Loucy (cell line): ENCODE results near the gene SLX9.

ENCODE experiments used
- H2AFZ ChIP-seq: fragments of 200-600 bp; sonication (generic); 2 replicates; pipeline ENCODE4 v1.6.0; 2016; ENCODE audit warnings: antibody characterized with exemption, mild to moderate bottlenecking, low read length, moderate library complexity
- H3F3A ChIP-seq: fragments of 200-600 bp; 2 replicates; pipeline ENCODE4 v1.6.0; 2016; ENCODE audit warnings: antibody characterized with exemption, low read depth, mild to moderate bottlenecking
- H3K27me3 ChIP-seq: fragments of 200-600 bp; sonication (generic); 2 replicates; pipeline ENCODE4 v1.6.1; 2014; ENCODE audit warnings: low read length, mild to moderate bottlenecking; ENCODE audit not compliant: insufficient read depth, poor library complexity, severe bottlenecking
- H3K36me3 ChIP-seq: fragments of 200-600 bp; sonication (generic); 2 replicates; pipeline ENCODE4 v1.6.1; 2016; ENCODE audit warnings: low read length; ENCODE audit not compliant: insufficient read depth
- H3K4me1 ChIP-seq: fragments of 200-600 bp; sonication (generic); 2 replicates; pipeline ENCODE4 v1.5.1; 2014; ENCODE audit warnings: low read length, mild to moderate bottlenecking; ENCODE audit not compliant: insufficient read depth, poor library complexity, severe bottlenecking
- H3K4me2 ChIP-seq: fragments of 200-600 bp; sonication (generic); 2 replicates; pipeline ENCODE4 v1.6.0; 2014; ENCODE audit warnings: antibody characterized with exemption, low read length, low read depth, mild to moderate bottlenecking; ENCODE audit not compliant: poor library complexity, severe bottlenecking
- H3K4me3 ChIP-seq: fragments of 200-600 bp; sonication (generic); 2 replicates; pipeline ENCODE4 v1.5.1; 2014; ENCODE audit warnings: low read length, mild to moderate bottlenecking, mixed read lengths; ENCODE audit not compliant: poor library complexity, severe bottlenecking
- H3K79me2 ChIP-seq: fragments of 200-600 bp; sonication (generic); 2 replicates; pipeline ENCODE4 v1.6.1; 2014; ENCODE audit warnings: low read length; ENCODE audit not compliant: insufficient read depth
- H3K9ac ChIP-seq: fragments of 200-600 bp; sonication (generic); 2 replicates; pipeline ENCODE4 v1.6.0; 2014; ENCODE audit warnings: mild to moderate bottlenecking, low read depth, low read length, moderate library complexity; ENCODE audit not compliant: poor library complexity, severe bottlenecking
- H3K9me2 ChIP-seq: fragments of 200-600 bp; sonication (generic); replicated peaks from 2 replicates; pipeline ENCODE4 v1.6.1; 2016; ENCODE audit warnings: low read depth, low read length, mixed read lengths
- H3K9me3 ChIP-seq: fragments of 200-600 bp; sonication (generic); 2 replicates; pipeline ENCODE4 v1.6.1; 2014; ENCODE audit warnings: mild to moderate bottlenecking, antibody characterized with exemption, low read length, low read depth; ENCODE audit not compliant: insufficient read depth
- H4K20me1 ChIP-seq: fragments of 200-600 bp; sonication (generic); 2 replicates; pipeline ENCODE4 v1.6.0; 2014; ENCODE audit warnings: antibody characterized with exemption, low read length, mild to moderate bottlenecking; ENCODE audit not compliant: insufficient read depth, poor library complexity, severe bottlenecking
- EZH2phosphoT487 ChIP-seq: fragments of 200-600 bp; IDR thresholded peaks from 2 replicates; pipeline ENCODE4 v1.6.1; 2018; ENCODE audit warnings: antibody characterized with exemption, mild to moderate bottlenecking, moderate library complexity, borderline replicate concordance
- TF ChIP-seq, protein P1 (sequence below): fragments of 200-600 bp; sonication (generic); conservative IDR thresholded peaks from 2 replicates; pipeline ENCODE4 v1.5.1; 2014; ENCODE audit warnings: mild to moderate bottlenecking, antibody characterized with exemption, low read length

Gene SLX9

DNA sequence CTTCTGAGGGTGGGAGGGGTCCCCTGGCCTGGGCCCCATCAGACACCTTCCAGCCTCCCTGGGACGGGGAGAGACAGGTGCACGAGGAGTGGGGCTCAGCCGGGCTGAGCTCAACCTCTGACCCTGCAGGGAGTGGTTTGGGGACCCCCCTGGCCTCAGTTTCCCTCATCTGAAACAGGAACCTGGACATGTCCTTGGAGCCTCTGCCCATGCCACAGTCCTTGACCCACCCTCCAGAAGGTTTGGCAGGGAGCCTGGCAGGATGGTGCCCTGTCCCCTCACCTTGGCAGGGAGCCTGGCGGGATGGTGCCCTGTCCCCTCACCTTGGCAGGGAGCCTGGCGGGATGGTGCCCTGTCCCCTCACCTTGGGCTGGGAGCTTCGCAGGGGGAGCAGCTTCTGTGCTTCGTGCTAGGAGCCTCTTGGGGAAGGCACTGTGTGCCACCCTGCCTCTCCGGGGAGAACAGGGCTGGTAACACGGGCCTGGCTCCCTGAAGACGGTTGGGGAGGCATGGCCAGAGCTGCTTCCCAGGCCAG, 58.3 kb downstream of the SLX9 start:
- no peaks in the 10 kb centered on the region for H3K27me3 ChIP-seq
- no peak overlapping the region for H3K4me3 ChIP-seq
- no peaks in the 10 kb centered on the region for H3F3A ChIP-seq
- H3K4me1 ChIP-seq: no peaks in the 10 kb centered on the region
- no peak overlapping the region for H3K4me2 ChIP-seq
- no peaks in the 10 kb centered on the region for H4K20me1 ChIP-seq
- no peak overlapping the region for H2AFZ ChIP-seq
- no peak overlapping the region for H3K9ac ChIP-seq
- no peaks in the 10 kb centered on the region for H3K9me3 ChIP-seq
- H3K36me3 ChIP-seq: no peaks in the 10 kb centered on the region
- TF ChIP-seq EZH2phosphoT487: no peak
- TF ChIP-seq, protein P1, sequence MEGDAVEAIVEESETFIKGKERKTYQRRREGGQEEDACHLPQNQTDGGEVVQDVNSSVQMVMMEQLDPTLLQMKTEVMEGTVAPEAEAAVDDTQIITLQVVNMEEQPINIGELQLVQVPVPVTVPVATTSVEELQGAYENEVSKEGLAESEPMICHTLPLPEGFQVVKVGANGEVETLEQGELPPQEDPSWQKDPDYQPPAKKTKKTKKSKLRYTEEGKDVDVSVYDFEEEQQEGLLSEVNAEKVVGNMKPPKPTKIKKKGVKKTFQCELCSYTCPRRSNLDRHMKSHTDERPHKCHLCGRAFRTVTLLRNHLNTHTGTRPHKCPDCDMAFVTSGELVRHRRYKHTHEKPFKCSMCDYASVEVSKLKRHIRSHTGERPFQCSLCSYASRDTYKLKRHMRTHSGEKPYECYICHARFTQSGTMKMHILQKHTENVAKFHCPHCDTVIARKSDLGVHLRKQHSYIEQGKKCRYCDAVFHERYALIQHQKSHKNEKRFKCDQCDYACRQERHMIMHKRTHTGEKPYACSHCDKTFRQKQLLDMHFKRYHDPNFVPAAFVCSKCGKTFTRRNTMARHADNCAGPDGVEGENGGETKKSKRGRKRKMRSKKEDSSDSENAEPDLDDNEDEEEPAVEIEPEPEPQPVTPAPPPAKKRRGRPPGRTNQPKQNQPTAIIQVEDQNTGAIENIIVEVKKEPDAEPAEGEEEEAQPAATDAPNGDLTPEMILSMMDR: no peak
- H3K79me2 ChIP-seq: no peaks in the 10 kb centered on the region
- no peaks in the 10 kb centered on the region for H3K9me2 ChIP-seq

DNA sequence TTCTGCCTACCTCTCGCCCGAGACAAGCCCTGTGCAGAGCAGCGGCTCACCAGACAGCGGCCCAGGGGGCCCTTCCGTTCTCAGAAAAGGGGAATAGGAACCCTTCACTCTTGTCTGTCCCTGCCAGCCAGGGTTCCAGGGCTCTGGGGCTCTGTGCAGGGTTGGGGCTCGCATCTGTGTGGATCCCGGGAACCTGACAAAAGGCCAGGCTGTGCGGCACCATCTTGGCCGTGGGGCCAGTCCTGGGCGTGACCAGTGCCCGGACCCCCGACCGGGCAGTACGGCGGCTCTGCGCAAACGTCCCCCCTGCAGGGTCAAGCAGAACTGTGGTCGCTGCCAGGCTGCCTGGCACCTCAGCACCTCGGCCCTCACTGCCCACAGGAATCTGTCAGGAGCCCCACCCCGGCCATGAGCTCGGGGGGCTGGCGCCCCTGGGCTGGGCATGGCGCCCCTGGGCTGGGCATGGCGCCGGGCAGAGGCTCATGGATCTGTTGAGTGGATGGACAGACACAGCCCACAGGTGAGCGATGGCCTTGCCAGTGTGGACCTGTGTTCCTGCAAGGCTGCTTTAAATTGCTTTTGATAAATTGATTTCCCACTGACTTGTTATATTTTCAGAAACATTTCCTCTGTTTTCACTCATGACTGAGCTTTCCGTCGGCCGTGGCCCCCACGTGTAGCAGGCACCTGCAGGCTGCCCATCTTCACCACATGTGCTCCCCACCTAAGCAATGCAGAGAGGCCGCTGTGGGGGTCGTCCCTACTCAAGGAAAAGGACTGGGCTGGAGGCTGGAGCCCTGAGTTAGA, 59.0 kb downstream of the SLX9 start:
- no peaks in the 10 kb centered on the region for H3K4me1 ChIP-seq
- no peaks in the 10 kb centered on the region for H4K20me1 ChIP-seq

DNA sequence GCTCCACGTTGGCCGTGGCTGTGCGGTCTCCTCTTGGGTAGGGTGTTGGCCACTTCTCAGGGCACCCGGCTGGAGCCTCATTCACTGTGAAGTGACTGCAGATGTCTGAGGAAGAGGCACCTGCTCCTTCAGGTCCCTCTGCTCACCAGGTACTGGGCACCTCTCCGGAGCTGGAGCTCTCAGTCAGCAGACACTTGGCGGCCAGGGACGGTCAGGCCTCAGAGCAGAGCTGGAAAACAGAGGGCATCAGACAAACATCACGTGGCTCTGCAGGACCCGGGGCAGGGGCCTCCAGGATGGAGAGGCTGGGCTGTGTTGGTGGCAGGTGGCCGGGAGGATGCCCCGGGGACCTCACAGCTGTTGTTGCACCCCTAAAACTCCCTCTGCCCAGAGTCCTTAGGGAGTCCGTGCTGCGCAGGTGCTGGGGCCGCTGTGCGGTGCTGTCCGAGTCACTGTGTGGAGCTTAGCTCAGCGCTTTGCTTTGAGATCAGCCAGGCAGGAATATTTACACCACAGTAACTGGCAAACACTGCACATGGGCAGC, 59.7 kb downstream of the SLX9 start:
- Histone ChIP-seq H3K79me2 (no peaks in the 10 kb centered on the region), H3K9me2 (no peaks in the 10 kb centered on the region), H3K4me1 (no peaks in the 10 kb centered on the region), H3K36me3 (no peaks in the 10 kb centered on the region), H3K4me2 (no peak overlapping the region), H3K9me3 (no peaks in the 10 kb centered on the region), H3K4me3 (no peak overlapping the region), H2AFZ (no peak overlapping the region), H3F3A (no peaks in the 10 kb centered on the region), H4K20me1 (no peaks in the 10 kb centered on the region), H3K27me3 (no peaks in the 10 kb centered on the region), H3K9ac (no peak overlapping the region)
- TF ChIP-seq, protein P1: no peak
- TF ChIP-seq EZH2phosphoT487: no peak

More for the DNA sequence above, 59.0 kb downstream of the SLX9 start:
- H3K36me3 ChIP-seq: no peaks in the 10 kb centered on the region
- no peak overlapping the region for H2AFZ ChIP-seq
- H3K9me3 ChIP-seq: no peaks in the 10 kb centered on the region
- no peaks in the 10 kb centered on the region for H3K79me2 ChIP-seq
- no peaks in the 10 kb centered on the region for H3F3A ChIP-seq
- TF ChIP-seq, protein P1: no peak
- TF ChIP-seq EZH2phosphoT487: no peak
- H3K4me3 ChIP-seq: no peak overlapping the region
- H3K4me2 ChIP-seq: no peak overlapping the region
- H3K9me2 ChIP-seq: no peaks in the 10 kb centered on the region
- no peaks in the 10 kb centered on the region for H3K27me3 ChIP-seq
- no peak overlapping the region for H3K9ac ChIP-seq
